ENCODE measurements around the gene MICAL1. TPM values are rescaled to one million over a fixed set of nuclear protein-coding genes. Genes with fewer than 3 reads are reported as not detected.

MICAL1 gene
- total and polyA plus RNA-seq, 2 donors (not counting 3 experiments of a cell fraction or from before 2014, with no cell fraction given): 36.5 to 39.4 TPM

DNA sequence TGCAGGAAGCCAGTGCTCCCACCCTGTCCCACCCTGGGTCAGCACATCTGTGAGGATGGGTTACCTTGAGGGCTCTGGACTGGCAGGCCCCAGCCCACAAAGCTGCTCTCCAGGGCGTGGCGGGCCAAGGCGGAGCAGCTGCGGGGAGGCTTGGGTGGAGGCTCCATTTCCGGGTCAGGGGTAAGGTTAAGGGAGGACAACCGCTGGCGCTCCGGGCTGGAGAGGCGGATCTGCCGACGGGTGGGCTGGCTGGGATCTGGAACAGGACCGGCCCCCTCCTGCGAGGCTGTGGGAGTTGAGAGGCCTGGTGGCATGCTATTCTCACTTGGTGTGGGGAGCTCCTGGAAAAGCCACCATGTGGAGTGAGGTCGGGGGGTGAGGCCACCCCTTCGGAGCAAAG lies 9.5 kb downstream of the MICAL1 start:
- Histone ChIP-seq H3K9me3 (replicated peaks; ENCODE audit: control insufficient read depth, insufficient read depth, low read length) (no peaks in the 10 kb centered on the region), H3K9ac (replicated peaks; ENCODE audit: extremely low read depth, insufficient read depth, low read length) (no peak overlapping the region), H2AFZ (ENCODE audit: low read depth, low read length) (no peak overlapping the region), H3K27ac (ENCODE audit: insufficient read depth, low read depth, low read length) (no peak overlapping the region), H3K27me3 (ENCODE audit: control insufficient read depth in 2 of 2, insufficient read depth in 2 of 2, low read length in 2 of 2) (no peaks in the 10 kb centered on the region), H4K20me1 (replicated peaks; ENCODE audit: control insufficient read depth, extremely low read depth, insufficient read depth, low read length) (no peaks in the 10 kb centered on the region), H3K79me2 (ENCODE audit: control insufficient read depth, insufficient read depth, low read length) (no peaks in the 10 kb centered on the region), H3K4me3 (replicated peaks in 1 of 3; ENCODE audit: insufficient read depth in 1 of 3, low read depth in 1 of 3, low read length in 3 of 3) (no peak overlapping the region), H3K36me3 (ENCODE audit: control insufficient read depth in 2 of 2, extremely low read depth in 1 of 2, insufficient read depth in 2 of 2, low read length in 2 of 2) (peaks cover 0 to 17% of the 10 kb centered on the region in 2 experiments), H3K4me1 (ENCODE audit: control insufficient read depth, extremely low read depth, insufficient read depth, low read length) (no peaks in the 10 kb centered on the region), H3K4me2 (ENCODE audit: insufficient read depth, low read length) (no peak overlapping the region), H3K9me1 (replicated peaks; ENCODE audit: control insufficient read depth, extremely low read depth, insufficient read depth, low read length) (no peaks in the 10 kb centered on the region)
- DNase-seq (ENCODE audit: low read depth, low spot score): no peak
- intact Hi-C loops (cut with micrococcal nuclease) (no loop called here), dilution Hi-C loops (cut with MboI; ENCODE audit: extremely low pct_ligation_motif_present, low sequenced_read_pairs) (no loop called here)
- TF ChIP-seq FOS (IDR thresholded peaks at IDR 0.05; ENCODE audit: borderline replicate concordance, insufficient read depth, low read length) (no peak), GATA2 (IDR thresholded peaks at IDR 0.05; ENCODE audit: insufficient read depth, insufficient read length, low read depth, low read length) (no peak), EZH2 (IDR thresholded peaks at IDR 0.05; ENCODE audit: borderline replicate concordance, low read depth, low read length, severe bottlenecking) (no peak), MYC (IDR thresholded peaks at IDR 0.05; ENCODE audit: low read depth, low read length) (no peak), MAX (IDR thresholded peaks at IDR 0.05; ENCODE audit: insufficient read depth, insufficient read length) (no peak), POLR2A (IDR thresholded peaks at IDR 0.05; ENCODE audit: low read depth, low read length) (no peak), JUN (IDR thresholded peaks at IDR 0.05; ENCODE audit: borderline replicate concordance, insufficient read depth, insufficient read length, low read depth) (no peak), CTCF (IDR thresholded peaks at IDR 0.05; ENCODE audit: extremely low read depth in 1 of 2, insufficient read depth in 1 of 2, low read depth in 1 of 2, low read length in 2 of 2) (no peak), POLR2AphosphoS5 (IDR thresholded peaks at IDR 0.05; ENCODE audit: insufficient read depth, low read depth, low read length) (no peak)
- no TSS peak for BruUV-seq (replicated peaks)
- CTCF ChIA-PET: no interaction called here
- POLR2A ChIA-PET: no interaction called here
- no peak for FAIRE-seq
